ENCODE results near the gene CRB3. TPM values are rescaled to one million over a fixed set of nuclear protein-coding genes. Genes with fewer than 3 reads are reported as not detected.

Gene CRB3
- total and polyA plus RNA-seq, 4 donors = 19.2 to 38.7 (median 28.9) TPM

GRCh38 chr19:6443986-6444385 is 20.1 kb upstream of the CRB3 start:
- no peak for DNase-seq (ENCODE audit: low spot score)
- Histone ChIP-seq H3K4me3 (ENCODE audit: low read depth in 1 of 3, low read length in 3 of 3) (no peak overlapping the region), H3K9me3 (ENCODE audit: control insufficient read depth in 4 of 4, low read length in 3 of 4) (no peaks in the 10 kb centered on the region), H3K27me3 (ENCODE audit: control insufficient read depth in 4 of 4, insufficient read depth in 4 of 4, low read length in 3 of 4) (no peaks in the 10 kb centered on the region), H3K36me3 (ENCODE audit: control insufficient read depth in 4 of 4, insufficient read depth in 3 of 4, low read depth in 1 of 4, low read length in 3 of 4) (peaks cover 3 to 15% (median 4%) of the 10 kb centered on the region in 4 donors), H3K27ac (ENCODE audit: low read depth in 1 of 2, low read length in 2 of 2) (no peak overlapping the region), H3K4me1 (ENCODE audit: control insufficient read depth in 4 of 4, insufficient read depth in 4 of 4, low read length in 3 of 4) (no peaks in the 10 kb centered on the region), H3K9ac (ENCODE audit: low read depth in 1 of 2, low read length in 2 of 2) (no peak overlapping the region)
- WGBS = 96% methylated on average over 13 of the region's 13 CpGs
- TF ChIP-seq HNF4G (IDR thresholded peaks at IDR 0.05) = no peak
- no peak for TF ChIP-seq RXRA (IDR thresholded peaks at IDR 0.05)
- no peak for TF ChIP-seq HNF4A (conservative IDR thresholded peaks at IDR 0.05)
- TF ChIP-seq REST (IDR thresholded peaks at IDR 0.05) = no peak
- no peak for TF ChIP-seq TAF1 (conservative IDR thresholded peaks at IDR 0.05)
- no peak for TF ChIP-seq ATF3 (IDR thresholded peaks at IDR 0.05)
- TF ChIP-seq JUND (IDR thresholded peaks at IDR 0.05) = no peak
- no peak for TF ChIP-seq GABPA (IDR thresholded peaks at IDR 0.05 in 1 of 2, conservative IDR thresholded peaks at IDR 0.05 in 1 of 2)
- no peak for TF ChIP-seq YY1 (IDR thresholded peaks at IDR 0.05)
- TF ChIP-seq FOXA1 (IDR thresholded peaks at IDR 0.05) = no peak
- no peak for TF ChIP-seq SP1 (IDR thresholded peaks at IDR 0.05)
- no peak for TF ChIP-seq FOXA2 (IDR thresholded peaks at IDR 0.05)
- TF ChIP-seq ZBTB33 (IDR thresholded peaks at IDR 0.05) = no peak
- no peak for TF ChIP-seq EGR1 (IDR thresholded peaks at IDR 0.05; ENCODE audit: low read depth in 2 of 2)
- no peak for TF ChIP-seq MAX (IDR thresholded peaks at IDR 0.05)
- TF ChIP-seq CTCF (IDR thresholded peaks at IDR 0.05; ENCODE audit: low read depth, low read length, missing input control) = no peak

- Histone ChIP-seq H3K27me3 (ENCODE audit: control insufficient read depth in 4 of 4, insufficient read depth in 4 of 4, low read length in 3 of 4) (no peaks in the 10 kb centered on the region), H3K27ac (ENCODE audit: low read depth in 1 of 2, low read length in 2 of 2) (no peak overlapping the region), H3K36me3 (ENCODE audit: control insufficient read depth in 4 of 4, insufficient read depth in 3 of 4, low read depth in 1 of 4, low read length in 3 of 4) (peaks cover 3 to 23% (median 8%) of the 10 kb centered on the region in 4 donors), H3K4me1 (ENCODE audit: control insufficient read depth in 4 of 4, insufficient read depth in 4 of 4, low read length in 3 of 4) (no peaks in the 10 kb centered on the region), H3K4me3 (ENCODE audit: low read depth in 1 of 3, low read length in 3 of 3) (no peak overlapping the region), H3K9ac (ENCODE audit: low read depth in 1 of 2, low read length in 2 of 2) (no peak overlapping the region), H3K9me3 (ENCODE audit: control insufficient read depth in 4 of 4, low read length in 3 of 4) (no peaks in the 10 kb centered on the region)
- DNase-seq (ENCODE audit: low spot score) = no peak
- 96% methylated on average over 3 of the region's 3 CpGs for WGBS
- TF ChIP-seq FOXA2 (IDR thresholded peaks at IDR 0.05) (no peak), CTCF (IDR thresholded peaks at IDR 0.05; ENCODE audit: low read depth, low read length, missing input control) (no peak), EGR1 (IDR thresholded peaks at IDR 0.05; ENCODE audit: low read depth in 2 of 2) (no peak), TAF1 (conservative IDR thresholded peaks at IDR 0.05) (no peak), MAX (IDR thresholded peaks at IDR 0.05) (no peak), ATF3 (IDR thresholded peaks at IDR 0.05) (no peak), SP1 (IDR thresholded peaks at IDR 0.05) (no peak), ZBTB33 (IDR thresholded peaks at IDR 0.05) (no peak), HNF4G (IDR thresholded peaks at IDR 0.05) (no peak), RAD21 (IDR thresholded peaks at IDR 0.05) (no peak), RXRA (IDR thresholded peaks at IDR 0.05) (no peak), YY1 (IDR thresholded peaks at IDR 0.05) (no peak), FOXA1 (IDR thresholded peaks at IDR 0.05) (no peak), JUND (IDR thresholded peaks at IDR 0.05) (no peak), HNF4A (conservative IDR thresholded peaks at IDR 0.05) (no peak)
Observed at GRCh38 chr19:6446452-6446851, 17.6 kb upstream of the CRB3 start.

Measured in liver (tissue), 9 donors.